Gastrocnemius medialis (tissue), 4 donors: ENCODE measurements around the gene BCL7C.

Experiments used
- CTCF ChIP-seq, 5 experiments: fragments of 450-650 bp in 3 of 5; fragments of 200-600 bp in 2 of 5; sonication (generic) in 2 of 5; IDR thresholded peaks in 4 of 5; conservative IDR thresholded peaks in 1 of 5; 1 replicate in 4 of 5; 2 replicates in 1 of 5; pipeline ENCODE4 v1.5.1; 2016 to 2019; ENCODE audit warnings: antibody characterized with exemption in 5 of 5, mild to moderate bottlenecking in 3 of 5, moderate library complexity in 3 of 5
- POLR2A ChIP-seq, 2 donors: fragments of 450-650 bp; IDR thresholded peaks; one replicate each; pipeline ENCODE4 v1.6.1; 2017; ENCODE audit warnings: antibody characterized with exemption in 2 of 2, mild to moderate bottlenecking in 2 of 2, moderate library complexity in 2 of 2

DNA sequence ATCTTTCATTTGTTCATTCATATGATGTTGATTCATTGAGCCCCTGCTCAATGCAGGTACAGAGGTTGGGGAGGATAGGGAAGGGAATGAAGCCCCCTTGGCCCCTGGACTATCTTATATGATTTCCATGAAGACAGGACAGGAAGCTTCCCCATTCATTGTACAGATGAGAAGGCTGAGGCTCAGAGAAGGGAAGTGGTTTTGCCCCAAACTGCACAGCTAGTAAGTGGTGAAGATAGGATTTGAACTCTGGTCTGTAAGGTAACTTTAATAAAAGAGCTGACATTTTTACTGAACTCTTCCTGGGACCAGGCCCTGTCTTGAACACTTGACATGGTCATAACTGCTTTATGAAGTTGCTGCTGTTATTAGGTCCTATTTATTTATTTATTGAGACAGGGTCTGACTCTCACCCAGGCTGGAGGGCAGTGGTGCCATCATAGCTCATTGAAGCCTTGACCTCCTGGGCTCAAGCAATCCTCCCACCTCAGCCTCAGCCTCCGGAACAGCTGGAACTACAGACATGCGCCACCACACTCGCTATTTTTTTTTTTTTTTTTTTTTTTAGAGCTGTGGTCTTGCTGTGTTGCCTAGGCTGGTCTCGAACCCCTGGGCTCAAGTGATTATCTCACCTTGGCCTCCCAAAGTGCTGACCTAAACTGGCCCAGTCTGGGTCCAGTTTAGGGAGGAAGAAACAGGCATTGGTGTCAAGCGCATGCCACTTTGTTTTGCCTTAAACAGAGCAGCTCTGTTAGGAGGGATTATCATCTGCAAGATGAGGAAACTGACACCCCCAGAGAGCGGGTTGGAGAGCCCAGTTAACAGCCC lies 7.5 kb upstream of the BCL7C start:
- TF ChIP-seq CTCF (IDR thresholded peaks at IDR 0.05 in 4 of 5, conservative IDR thresholded peaks at IDR 0.05 in 1 of 5) (no peak), POLR2A (IDR thresholded peaks at IDR 0.05) (no peak)
